Ecto neural progenitor cell (in vitro differentiated cells): ENCODE results near the gene FKBP5.
"Not testable (repeated sequence)": the region's sequence is repeated elsewhere in the genome, so short reads cannot be mapped to it uniquely, and the experiment has no call there.

Experiments used
- DNase-seq: peaks from one replicate; pipeline ENCODE4 v3.0.0-alpha.2; 2018; ENCODE audit warnings: low spot score

FKBP5 gene

GRCh38 chr6:35609588-35609987 lies 79.1 kb downstream of the FKBP5 start:
- no peak for DNase-seq

GRCh38 chr6:35607517-35608233 lies 81.0 kb downstream of the FKBP5 start:
- DNase-seq, result no peak

GRCh38 chr6:35605600-35605999 lies 83.1 kb downstream of the FKBP5 start:
- no peak for DNase-seq

GRCh38 chr6:35603326-35604202 lies 85.2 kb downstream of the FKBP5 start:
- DNase-seq, result no peak

GRCh38 chr6:35602133-35602946 lies 86.4 kb downstream of the FKBP5 start:
- DNase-seq, result no peak

- DNase-seq, result no peak
These were observed 87.2 kb downstream of the FKBP5 start for GRCh38 chr6:35601331-35602132.

GRCh38 chr6:35600659-35601125 lies 88.0 kb downstream of the FKBP5 start:
- no peak for DNase-seq

GRCh38 chr6:35599761-35600658 lies 88.7 kb downstream of the FKBP5 start:
- DNase-seq, result no peak

GRCh38 chr6:35598621-35599020 lies 90.1 kb downstream of the FKBP5 start:
- not testable (repeated sequence) for DNase-seq

- no peak for DNase-seq
These were observed 92.0 kb downstream of the FKBP5 start for GRCh38 chr6:35596448-35597442.

- DNase-seq, result no peak
These were observed 94.1 kb downstream of the FKBP5 start for GRCh38 chr6:35594503-35595186.

- no peak for DNase-seq
These were observed 96.5 kb downstream of the FKBP5 start for GRCh38 chr6:35592178-35592577.

- no peak for DNase-seq
These were observed 98.1 kb downstream of the FKBP5 start for GRCh38 chr6:35590622-35591066.

- no peak for DNase-seq
These were observed 98.8 kb downstream of the FKBP5 start for GRCh38 chr6:35589904-35590303.

- DNase-seq, result no peak
These were observed 99.4 kb downstream of the FKBP5 start for GRCh38 chr6:35589201-35589739.

- no peak for DNase-seq
These were observed 101.5 kb downstream of the FKBP5 start for GRCh38 chr6:35587167-35587566.

- DNase-seq, result no peak
These were observed 102.2 kb downstream of the FKBP5 start for GRCh38 chr6:35586542-35586941.

GRCh38 chr6:35585658-35586057 lies 103.1 kb downstream of the FKBP5 start:
- DNase-seq, result no peak
